Kidney tubule cell (primary cell): ENCODE measurements around the gene PDS5B.
A peak's percentile ranks its signal among the peaks of the same experiment; 100 is the strongest.

ENCODE experiments used
- DNase-seq: peaks from one replicate; pipeline ENCODE4 v3.0.0-alpha.2; 2018; ENCODE audit warnings: low spot score

The PDS5B gene

GRCh38 chr13:32590266-32590665 lies 4.0 kb downstream of the PDS5B start:
- DNase-seq, result no peak

GRCh38 chr13:32592082-32592481 lies 5.8 kb downstream of the PDS5B start:
- DNase-seq, result no peak

GRCh38 chr13:32594157-32594738 lies 8.0 kb downstream of the PDS5B start:
- DNase-seq, result peak; percentile 5

- DNase-seq, result no peak
These were observed 9.1 kb downstream of the PDS5B start for GRCh38 chr13:32595306-32595705.

- no peak for DNase-seq
These were observed 14.6 kb downstream of the PDS5B start for GRCh38 chr13:32600890-32601289.

- DNase-seq, result peak; percentile 13
These were observed 23.2 kb downstream of the PDS5B start for GRCh38 chr13:32609428-32609827.

- peak; percentile 24 for DNase-seq
These were observed 24.3 kb downstream of the PDS5B start for GRCh38 chr13:32610538-32610937.

GRCh38 chr13:32610977-32611376 lies 24.7 kb downstream of the PDS5B start:
- DNase-seq, result no peak

GRCh38 chr13:32616883-32617511 lies 30.7 kb downstream of the PDS5B start:
- DNase-seq, result no peak

GRCh38 chr13:32622827-32623226 lies 36.6 kb downstream of the PDS5B start:
- DNase-seq, result no peak

GRCh38 chr13:32624441-32624840 lies 38.2 kb downstream of the PDS5B start:
- no peak for DNase-seq

GRCh38 chr13:32627793-32628192 lies 41.5 kb downstream of the PDS5B start:
- no peak for DNase-seq

GRCh38 chr13:32629313-32629712 lies 43.1 kb downstream of the PDS5B start:
- DNase-seq, result no peak

- no peak for DNase-seq
These were observed 43.6 kb downstream of the PDS5B start for GRCh38 chr13:32629866-32630265.

- DNase-seq, result no peak
These were observed 46.2 kb downstream of the PDS5B start for GRCh38 chr13:32632343-32632909.

GRCh38 chr13:32636711-32637110 lies 50.5 kb downstream of the PDS5B start:
- DNase-seq, result no peak

- DNase-seq, result no peak
These were observed 52.5 kb downstream of the PDS5B start for GRCh38 chr13:32638739-32639138.

GRCh38 chr13:32639502-32640105 lies 53.4 kb downstream of the PDS5B start:
- DNase-seq, result peak; percentile 60

GRCh38 chr13:32642316-32642715 lies 56.1 kb downstream of the PDS5B start:
- DNase-seq, result no peak

GRCh38 chr13:32642858-32643257 lies 56.6 kb downstream of the PDS5B start:
- DNase-seq, result no peak

- no peak for DNase-seq
These were observed 59.6 kb downstream of the PDS5B start for GRCh38 chr13:32645854-32646253.

GRCh38 chr13:32647926-32648325 lies 61.7 kb downstream of the PDS5B start:
- no peak for DNase-seq

GRCh38 chr13:32650705-32651311 lies 64.6 kb downstream of the PDS5B start:
- DNase-seq, result peak; percentile 64
